ENCODE data around the gene CBX4.

CBX4 gene

GRCh38 chr17:79798299-79799173, 40.7 kb downstream of the CBX4 start:
- DNase-seq: no peak

GRCh38 chr17:79797492-79798298, 41.5 kb downstream of the CBX4 start:
- DNase-seq: no peak

- DNase-seq: peak; percentile 93
Measured at GRCh38 chr17:79796763-79797491, 42.3 kb downstream of the CBX4 start, which contains the start of gene CBX8. TSS of gene CBX8 (minus strand) at chr17:79797077. CDS start at chr17:79796998, 79 bp downstream.

- DNase-seq: no peak
Measured at GRCh38 chr17:79796444-79796762, 42.8 kb downstream of the CBX4 start.

- no peak for DNase-seq
Measured at GRCh38 chr17:79795795-79796443, 43.3 kb downstream of the CBX4 start.

- no peak for DNase-seq
Measured at GRCh38 chr17:79794659-79795511, 44.4 kb downstream of the CBX4 start.

- DNase-seq: no peak
Measured at GRCh38 chr17:79793924-79794304, 45.3 kb downstream of the CBX4 start.

GRCh38 chr17:79792984-79793923, 46.0 kb downstream of the CBX4 start:
- no peak for DNase-seq

- DNase-seq: no peak
Measured at GRCh38 chr17:79792341-79792871, 46.8 kb downstream of the CBX4 start.

GRCh38 chr17:79791735-79792161, 47.5 kb downstream of the CBX4 start:
- DNase-seq: no peak

GRCh38 chr17:79790805-79791734, 48.2 kb downstream of the CBX4 start:
- DNase-seq: no peak

- DNase-seq: no peak
Measured at GRCh38 chr17:79789943-79790804, 49.1 kb downstream of the CBX4 start.

- no peak for DNase-seq
Measured at GRCh38 chr17:79788989-79789942, 50.0 kb downstream of the CBX4 start.

GRCh38 chr17:79788455-79788854, 50.8 kb downstream of the CBX4 start:
- DNase-seq: no peak

- no peak for DNase-seq
Measured at GRCh38 chr17:79786930-79787643, 52.2 kb downstream of the CBX4 start.

Measured in cortex of kidney (tissue), 1 donor.